SK-N-SH treated with all-trans-retinoic acid at 6 μM for 48 hours (cell line): ENCODE data around the gene CUL1.

ENCODE experiments used
- ARNTL ChIP-seq: fragments of 450-650 bp; formaldehyde crosslinking; IDR thresholded peaks from 2 replicates; pipeline ENCODE4 v1.5.0; 2020; ENCODE audit warnings: low read depth, mild to moderate bottlenecking, moderate library complexity, borderline replicate concordance
- POU6F1 ChIP-seq: fragments of 250-450 bp; sonication (Bioruptor Pico); IDR thresholded peaks from 2 replicates; pipeline ENCODE4 v1.8.0; 2021; ENCODE audit warnings: low read depth, mild to moderate bottlenecking, moderate library complexity, borderline replicate concordance
- PPARA ChIP-seq: fragments of 250-450 bp; sonication (Bioruptor Pico); IDR thresholded peaks from 2 replicates; pipeline ENCODE4 v1.5.0; 2020; ENCODE audit warnings: mild to moderate bottlenecking, borderline replicate concordance
- SNAI2 ChIP-seq: fragments of 250-450 bp; sonication (Bioruptor Pico); IDR thresholded peaks from 2 replicates; pipeline ENCODE4 v1.5.0; 2020; ENCODE audit warnings: mild to moderate bottlenecking, moderate library complexity
- TOX ChIP-seq: fragments of 250-450 bp; sonication (Bioruptor Pico); IDR thresholded peaks from 2 replicates; pipeline ENCODE4 v1.8.0; 2021; ENCODE audit warnings: mild to moderate bottlenecking, moderate library complexity, borderline replicate concordance
- ZC3H10 ChIP-seq: fragments of 250-450 bp; sonication (Bioruptor Pico); IDR thresholded peaks from 2 replicates; pipeline ENCODE4 v1.5.1; 2021; ENCODE audit warnings: mild to moderate bottlenecking, moderate library complexity
- ZFP3 ChIP-seq: fragments of 250-450 bp; sonication (Bioruptor Pico); IDR thresholded peaks from 2 replicates; pipeline ENCODE4 v1.5.0; 2020; ENCODE audit warnings: mild to moderate bottlenecking, moderate library complexity
- TF ChIP-seq, protein P1 (sequence below): fragments of 250-450 bp; sonication (Bioruptor Pico); IDR thresholded peaks from 2 replicates; pipeline ENCODE4 v1.5.1; 2020; ENCODE audit warnings: low read depth, mild to moderate bottlenecking, moderate library complexity

GRCh38 chr7:148806187-148806586, 107.5 kb downstream of the CUL1 start:
- TF ChIP-seq ZC3H10 (CRISPR knock-in tag) (no peak), PPARA (CRISPR knock-in tag) (no peak), TOX (CRISPR knock-in tag) (no peak), SNAI2 (CRISPR knock-in tag) (no peak), ARNTL (CRISPR knock-in tag) (no peak), POU6F1 (no peak), ZFP3 (CRISPR knock-in tag) (no peak)
- TF ChIP-seq, protein P1, sequence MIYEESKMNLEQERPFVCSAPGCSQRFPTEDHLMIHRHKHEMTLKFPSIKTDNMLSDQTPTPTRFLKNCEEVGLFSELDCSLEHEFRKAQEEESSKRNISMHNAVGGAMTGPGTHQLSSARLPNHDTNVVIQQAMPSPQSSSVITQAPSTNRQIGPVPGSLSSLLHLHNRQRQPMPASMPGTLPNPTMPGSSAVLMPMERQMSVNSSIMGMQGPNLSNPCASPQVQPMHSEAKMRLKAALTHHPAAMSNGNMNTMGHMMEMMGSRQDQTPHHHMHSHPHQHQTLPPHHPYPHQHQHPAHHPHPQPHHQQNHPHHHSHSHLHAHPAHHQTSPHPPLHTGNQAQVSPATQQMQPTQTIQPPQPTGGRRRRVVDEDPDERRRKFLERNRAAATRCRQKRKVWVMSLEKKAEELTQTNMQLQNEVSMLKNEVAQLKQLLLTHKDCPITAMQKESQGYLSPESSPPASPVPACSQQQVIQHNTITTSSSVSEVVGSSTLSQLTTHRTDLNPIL (CRISPR knock-in tag), result no peak
